HCT116 (cell line): ENCODE results near the gene ADAMTSL2. TPM values are rescaled to one million over a fixed set of nuclear protein-coding genes. Genes with fewer than 3 reads are reported as not detected.
A peak's percentile ranks its signal among the peaks of the same experiment; 100 is the strongest.

Experiments used
- ATAC-seq: fragments of 200-7000 bp; cut with Tn5 transposase; 2 replicates; pipeline ENCODE4 v1.9.1; 2020; ENCODE audit warnings: mild to moderate bottlenecking, moderate library complexity
- BruUV-seq: library from RNA; stranded (reverse); fragments of 400-500 nt; replicated peaks from 2 replicates; lab custom pipeline; 2021; lab: Mats Ljungman, UMichigan
- CTCF ChIA-PET: fragments of 300-600 bp; sonication (Branson Sonifier 250); formaldehyde crosslinking; loops from one replicate; lab custom pipeline; 2021; ENCODE audit warnings: antibody characterized with exemption; lab: Charles Lee
- POLR2A ChIA-PET: fragments of 300-600, 350-600 bp; sonication (Branson Sonifier 250); formaldehyde crosslinking; loops from one replicate; lab custom pipeline; 2021; ENCODE audit warnings: antibody characterized with exemption; lab: Charles Lee
- RAD21 ChIA-PET, 2 experiments: fragments of 300-600 bp; sonication (Branson Sonifier 250); formaldehyde crosslinking; loops; one replicate each; lab custom pipeline; 2023; ENCODE audit warnings: low total read pairs in 2 of 2; ENCODE audit not compliant: uncharacterized antibody in 2 of 2, unreplicated experiment in 2 of 2, low non-redundant PET in 1 of 2; lab: Charles Lee
- DNase-seq: peaks from one replicate; pipeline ENCODE4 v3.0.0-alpha.2; 2010; ENCODE audit warnings: low read depth, low spot score
- H2AFZ ChIP-seq: fragments of 200-600 bp; shearing (Covaris generic), sonication (generic); 2 replicates; pipeline ENCODE4 v1.6.1; 2017; ENCODE audit warnings: low read depth, mixed run types, mixed read lengths, antibody characterized with exemption, low read length; ENCODE audit not compliant: poor library complexity, severe bottlenecking
- H3K27ac ChIP-seq: 2 replicates; pipeline ENCODE4 v1.5.1; 2012; ENCODE audit warnings: low read depth, low read length
- H3K27me3 ChIP-seq: fragments of 200-600 bp; sonication (generic); 2 replicates; pipeline ENCODE4 v1.6.1; 2016; ENCODE audit warnings: mixed run types, low read length, mixed read lengths; ENCODE audit not compliant: insufficient read depth
- H3K36me3 ChIP-seq, 2 experiments: fragments of 200-500 bp in 1 of 2; fragments of 200-600 bp in 1 of 2; sonication (Bioruptor generic) in 1 of 2; sonication (generic) in 1 of 2; 2 replicates each; pipeline versions ENCODE4 v1.5.1 to v1.6.1; 2014 to 2016; ENCODE audit warnings: low read length in 2 of 2, inconsistent platforms in 1 of 2, mixed read lengths in 1 of 2, mixed run types in 1 of 2; ENCODE audit not compliant: insufficient read depth in 2 of 2, control insufficient read depth in 1 of 2
- H3K4me1 ChIP-seq, 2 experiments: fragments of 200-600 bp in 1 of 2; sonication (generic) in 1 of 2; 2 replicates each; pipeline versions ENCODE4 v1.5.1 to v1.6.1; 2012 to 2017; ENCODE audit warnings: low read length in 2 of 2, inconsistent platforms in 1 of 2, mild to moderate bottlenecking in 1 of 2, mixed read lengths in 1 of 2, mixed run types in 1 of 2, moderate library complexity in 1 of 2; ENCODE audit not compliant: insufficient read depth in 2 of 2, control insufficient read depth in 1 of 2
- H3K4me2 ChIP-seq: fragments of 200-600 bp; sonication (generic); 2 replicates; pipeline ENCODE4 v1.6.1; 2017; ENCODE audit warnings: mixed run types, low read length, mixed read lengths
- H3K4me3 ChIP-seq, 2 experiments: fragments of 200-600 bp in 1 of 2; sonication (generic) in 1 of 2; replicated peaks in 1 of 2; 2 replicates each; pipeline ENCODE4 v1.5.1; 2011 to 2016; ENCODE audit warnings: low read length in 2 of 2, control low read depth in 1 of 2, low read depth in 1 of 2, mild to moderate bottlenecking in 1 of 2, mixed read lengths in 1 of 2, mixed run types in 1 of 2
- H3K79me2 ChIP-seq: fragments of 200-600 bp; sonication (generic); 2 replicates; pipeline ENCODE4 v1.6.1; 2017; ENCODE audit warnings: mild to moderate bottlenecking, mixed run types, low read length, moderate library complexity, mixed read lengths; ENCODE audit not compliant: insufficient read depth
- H3K9ac ChIP-seq: fragments of 200-600 bp; sonication (generic); 2 replicates; pipeline ENCODE4 v1.6.1; 2016; ENCODE audit warnings: low read length, mixed read lengths
- H3K9me2 ChIP-seq: fragments of 200-600 bp; sonication (generic), shearing (Covaris generic); 2 replicates; pipeline ENCODE4 v1.6.1; 2017; ENCODE audit warnings: mixed run types, mild to moderate bottlenecking, moderate library complexity; ENCODE audit not compliant: insufficient read depth
- H3K9me3 ChIP-seq, 2 experiments: fragments of 200-500 bp in 1 of 2; fragments of 200-600 bp in 1 of 2; sonication (Bioruptor generic) in 1 of 2; sonication (generic) in 1 of 2; 2 replicates each; pipeline ENCODE4 v1.6.1; 2014 to 2017; ENCODE audit warnings: low read length in 2 of 2, mixed read lengths in 2 of 2, inconsistent platforms in 1 of 2, low read depth in 1 of 2, mild to moderate bottlenecking in 1 of 2, mixed run types in 1 of 2, moderate library complexity in 1 of 2; ENCODE audit not compliant: control insufficient read depth in 1 of 2, insufficient read depth in 1 of 2
- H4K20me1 ChIP-seq: fragments of 200-600 bp; sonication (generic), shearing (Covaris generic); 2 replicates; pipeline ENCODE4 v1.6.1; 2017; ENCODE audit warnings: mixed run types, mild to moderate bottlenecking, moderate library complexity; ENCODE audit not compliant: insufficient read depth
- CBX3 ChIP-seq: IDR thresholded peaks from 2 replicates; pipeline ENCODE4 v1.6.1; 2012; ENCODE audit warnings: low read depth
- CEBPB ChIP-seq: IDR thresholded peaks from 2 replicates; pipeline ENCODE4 v1.6.1; 2012; ENCODE audit warnings: low read depth
- EGR1 ChIP-seq: IDR thresholded peaks from 2 replicates; pipeline ENCODE4 v1.6.1; 2012; ENCODE audit warnings: low read depth
- ELF1 ChIP-seq: IDR thresholded peaks from 2 replicates; pipeline ENCODE4 v1.6.1; 2012; ENCODE audit warnings: low read depth, borderline replicate concordance
- FOSL1 ChIP-seq: IDR thresholded peaks from 2 replicates; pipeline ENCODE4 v1.6.1; 2012; ENCODE audit warnings: low read depth
- POLR2AphosphoS5 ChIP-seq: IDR thresholded peaks from 2 replicates; pipeline ENCODE4 v1.6.1; 2011; ENCODE audit warnings: mild to moderate bottlenecking, low read depth, low read length, moderate library complexity
- RAD21 ChIP-seq: IDR thresholded peaks from 2 replicates; pipeline ENCODE4 v1.6.1; 2012; ENCODE audit warnings: low read depth, mild to moderate bottlenecking
- SP1 ChIP-seq: IDR thresholded peaks from 2 replicates; pipeline ENCODE4 v1.6.1; 2012; ENCODE audit warnings: low read depth
- SRF ChIP-seq: IDR thresholded peaks from 2 replicates; pipeline ENCODE4 v1.6.1; 2012; ENCODE audit warnings: low read depth
- TCF7L2 ChIP-seq: IDR thresholded peaks from 2 replicates; pipeline ENCODE4 v1.7.0; 2011; ENCODE audit warnings: borderline replicate concordance, inconsistent platforms; ENCODE audit not compliant: insufficient read depth, insufficient read length; ENCODE audit errors: extremely low read depth
- YY1 ChIP-seq: IDR thresholded peaks from 2 replicates; pipeline ENCODE4 v1.6.1; 2011; ENCODE audit warnings: low read length, low read depth, moderate library complexity, mild to moderate bottlenecking; ENCODE audit not compliant: insufficient replicate concordance; ENCODE audit errors: extremely low read depth
- ZFX ChIP-seq: fragments of 450-650 bp; IDR thresholded peaks from 2 replicates; pipeline ENCODE4 v1.6.1; 2017
- ZNF274 ChIP-seq: fragments of 200-500 bp; sonication (Bioruptor generic); IDR thresholded peaks from 2 replicates; pipeline ENCODE4 v1.6.1; 2014; ENCODE audit warnings: mild to moderate bottlenecking, low read depth, low read length, inconsistent platforms
- intact Hi-C: fragments of 100-400 bp; cut with micrococcal nuclease; formaldehyde crosslinking; loops from 2 replicates; pipeline ENCODE4 v1.10.0; 2022
- total RNA-seq: library from RNA; stranded (reverse); gene quantifications from one replicate; pipeline ENCODE4 v1.2.1, GENCODE V29; 2021; ENCODE audit not compliant: unreplicated experiment
- TF ChIP-seq, protein P1 (sequence below): IDR thresholded peaks from 2 replicates; pipeline ENCODE4 v1.6.1; 2012
- TF ChIP-seq, protein P2 (sequence below): IDR thresholded peaks from 2 replicates; pipeline ENCODE4 v1.6.1; 2012; ENCODE audit warnings: low read depth

The ADAMTSL2 gene
- total RNA-seq, 1 experiment from 2014 or later, result not detected

DNA sequence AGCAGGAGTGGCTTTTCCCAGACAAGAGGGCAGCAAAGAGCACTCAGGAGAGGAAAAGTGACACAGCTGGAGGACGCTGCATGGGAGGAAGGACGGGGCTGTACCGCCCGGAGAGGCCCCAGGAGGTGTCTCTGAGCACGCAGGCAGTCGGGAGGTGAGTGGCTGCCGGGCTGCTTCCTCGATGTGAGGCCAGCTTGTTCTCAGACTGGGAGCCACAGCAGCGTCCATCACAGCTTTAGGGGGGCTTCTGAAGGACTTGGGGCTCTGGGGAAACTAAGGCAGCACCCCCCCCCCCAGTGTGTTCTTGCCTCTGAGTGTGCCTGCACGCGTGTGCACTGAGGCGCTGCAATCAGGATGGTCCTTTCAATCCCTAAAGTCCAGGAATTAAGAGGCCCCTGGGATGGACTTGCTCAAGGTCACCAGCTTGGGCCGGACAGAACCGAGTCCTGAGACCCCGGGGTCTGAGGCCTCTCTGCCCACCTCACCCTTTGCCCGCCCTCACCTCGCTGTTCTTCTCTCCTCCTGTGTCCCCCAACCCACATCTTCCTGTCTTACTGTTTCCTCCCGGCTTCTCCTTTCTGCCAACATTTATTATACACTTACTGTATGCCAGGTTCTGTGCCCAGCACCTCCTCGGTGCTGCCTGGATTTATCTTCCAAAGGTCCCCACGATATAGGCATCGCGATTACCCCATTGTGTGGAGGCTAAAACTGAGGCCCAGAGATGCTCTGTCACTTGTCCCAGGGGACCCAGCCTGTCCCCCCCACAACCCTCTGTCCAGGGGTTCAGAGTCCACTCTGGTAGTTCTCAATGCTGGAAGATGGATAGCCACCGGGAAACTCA lies 41.7 kb downstream of the ADAMTSL2 start:
- H2AFZ ChIP-seq, result no peak overlapping the region
- H3K36me3 ChIP-seq, result no peaks in the 10 kb centered on the region
- H3K4me2 ChIP-seq, result no peak overlapping the region
- BruUV-seq, result no TSS peak
- H3K27me3 ChIP-seq, result no peaks in the 10 kb centered on the region
- H3K9me2 ChIP-seq, result no peaks in the 10 kb centered on the region
- intact Hi-C loops, result no loop called here
- DNase-seq, result no peak
- H4K20me1 ChIP-seq, result no peaks in the 10 kb centered on the region
- H3K9ac ChIP-seq, result no peak overlapping the region
- H3K79me2 ChIP-seq, result no peaks in the 10 kb centered on the region
- ATAC-seq, result 0 out of 2 replicates have a peak, but pooled peaks have one; percentile 39
- no peaks in the 10 kb centered on the region for H3K9me3 ChIP-seq
- ChIA-PET RAD21 (no interaction called here), CTCF (no interaction called here), POLR2A (no interaction called here)
- H3K4me3 ChIP-seq, result no peak overlapping the region
- no peak overlapping the region for H3K27ac ChIP-seq
- TF ChIP-seq POLR2AphosphoS5 (no peak), YY1 (no peak), ELF1 (no peak), CBX3 (no peak)
- TF ChIP-seq, protein P1, sequence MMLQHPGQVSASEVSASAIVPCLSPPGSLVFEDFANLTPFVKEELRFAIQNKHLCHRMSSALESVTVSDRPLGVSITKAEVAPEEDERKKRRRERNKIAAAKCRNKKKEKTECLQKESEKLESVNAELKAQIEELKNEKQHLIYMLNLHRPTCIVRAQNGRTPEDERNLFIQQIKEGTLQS, result no peak
- no peaks in the 10 kb centered on the region for H3K4me1 ChIP-seq

DNA sequence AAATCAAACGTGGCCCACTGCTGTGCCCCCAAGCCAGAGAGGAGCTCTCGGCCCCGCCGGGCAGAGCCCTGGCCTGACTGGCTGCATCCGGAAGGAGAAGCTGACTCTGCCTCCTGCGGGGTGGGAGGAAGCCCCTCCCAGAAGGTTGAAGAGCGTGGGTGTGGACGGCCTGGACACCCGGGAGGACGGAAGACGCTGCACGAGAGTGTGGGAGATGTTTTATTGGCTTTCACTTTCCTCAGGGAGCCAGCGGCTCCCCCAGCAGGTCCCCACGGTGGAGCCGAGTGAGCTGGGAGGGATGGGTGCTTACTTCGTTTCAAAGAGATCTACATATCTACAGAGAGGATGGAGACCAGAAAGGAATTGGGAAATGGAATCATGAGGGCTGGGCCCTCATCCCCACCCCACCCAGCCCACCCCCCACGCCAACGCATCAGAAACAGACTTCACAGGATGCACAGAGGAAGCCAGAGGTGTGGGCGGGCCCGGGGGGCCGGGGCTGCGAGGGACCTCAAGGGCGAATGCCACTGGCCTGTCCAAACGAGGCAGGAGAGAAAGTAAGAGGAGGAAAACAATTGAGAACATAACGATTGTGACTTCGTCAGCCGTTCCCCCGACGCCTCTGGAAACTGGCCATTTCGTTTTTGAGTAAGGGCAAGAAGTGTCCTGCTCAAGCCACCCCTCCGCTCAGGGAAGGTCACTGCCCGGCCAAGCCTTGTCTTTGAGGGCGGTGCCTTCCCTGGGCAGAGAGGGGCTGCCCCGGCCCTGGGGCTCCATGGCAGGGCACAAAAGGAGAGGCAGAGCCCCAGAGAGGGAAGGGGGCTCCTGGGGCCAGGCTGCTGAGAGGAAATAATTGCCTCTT lies 42.6 kb downstream of the ADAMTSL2 start:
- no peaks in the 10 kb centered on the region for H3K4me1 ChIP-seq
- no TSS peak for BruUV-seq
- DNase-seq (no peak), ATAC-seq (no peak)
- H3K4me3 ChIP-seq, result no peak overlapping the region
- no peak overlapping the region for H3K9ac ChIP-seq
- RAD21 ChIA-PET, result no interaction called here
- intact Hi-C loops, result no loop called here
- CTCF ChIA-PET, result no interaction called here
- no peaks in the 10 kb centered on the region for H3K36me3 ChIP-seq
- H3K9me2 ChIP-seq, result no peaks in the 10 kb centered on the region
- H3K79me2 ChIP-seq, result no peaks in the 10 kb centered on the region
- no peak overlapping the region for H2AFZ ChIP-seq
- H3K27me3 ChIP-seq, result no peaks in the 10 kb centered on the region
- H4K20me1 ChIP-seq, result no peaks in the 10 kb centered on the region
- no peaks in the 10 kb centered on the region for H3K9me3 ChIP-seq
- no peak overlapping the region for H3K4me2 ChIP-seq
- H3K27ac ChIP-seq, result no peak overlapping the region
- POLR2A ChIA-PET, result no interaction called here
- no peak for TF ChIP-seq ZFX
- no peak for TF ChIP-seq POLR2AphosphoS5
- no peak for TF ChIP-seq CEBPB
- no peak for TF ChIP-seq SP1
- TF ChIP-seq, protein P1, result no peak
- TF ChIP-seq SRF, result no peak
- TF ChIP-seq, protein P2, sequence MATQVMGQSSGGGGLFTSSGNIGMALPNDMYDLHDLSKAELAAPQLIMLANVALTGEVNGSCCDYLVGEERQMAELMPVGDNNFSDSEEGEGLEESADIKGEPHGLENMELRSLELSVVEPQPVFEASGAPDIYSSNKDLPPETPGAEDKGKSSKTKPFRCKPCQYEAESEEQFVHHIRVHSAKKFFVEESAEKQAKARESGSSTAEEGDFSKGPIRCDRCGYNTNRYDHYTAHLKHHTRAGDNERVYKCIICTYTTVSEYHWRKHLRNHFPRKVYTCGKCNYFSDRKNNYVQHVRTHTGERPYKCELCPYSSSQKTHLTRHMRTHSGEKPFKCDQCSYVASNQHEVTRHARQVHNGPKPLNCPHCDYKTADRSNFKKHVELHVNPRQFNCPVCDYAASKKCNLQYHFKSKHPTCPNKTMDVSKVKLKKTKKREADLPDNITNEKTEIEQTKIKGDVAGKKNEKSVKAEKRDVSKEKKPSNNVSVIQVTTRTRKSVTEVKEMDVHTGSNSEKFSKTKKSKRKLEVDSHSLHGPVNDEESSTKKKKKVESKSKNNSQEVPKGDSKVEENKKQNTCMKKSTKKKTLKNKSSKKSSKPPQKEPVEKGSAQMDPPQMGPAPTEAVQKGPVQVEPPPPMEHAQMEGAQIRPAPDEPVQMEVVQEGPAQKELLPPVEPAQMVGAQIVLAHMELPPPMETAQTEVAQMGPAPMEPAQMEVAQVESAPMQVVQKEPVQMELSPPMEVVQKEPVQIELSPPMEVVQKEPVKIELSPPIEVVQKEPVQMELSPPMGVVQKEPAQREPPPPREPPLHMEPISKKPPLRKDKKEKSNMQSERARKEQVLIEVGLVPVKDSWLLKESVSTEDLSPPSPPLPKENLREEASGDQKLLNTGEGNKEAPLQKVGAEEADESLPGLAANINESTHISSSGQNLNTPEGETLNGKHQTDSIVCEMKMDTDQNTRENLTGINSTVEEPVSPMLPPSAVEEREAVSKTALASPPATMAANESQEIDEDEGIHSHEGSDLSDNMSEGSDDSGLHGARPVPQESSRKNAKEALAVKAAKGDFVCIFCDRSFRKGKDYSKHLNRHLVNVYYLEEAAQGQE, result no peak
- TF ChIP-seq ELF1, result no peak
- no peak for TF ChIP-seq TCF7L2
- TF ChIP-seq ZNF274, result no peak
- TF ChIP-seq EGR1, result no peak
- TF ChIP-seq RAD21, result no peak
- TF ChIP-seq FOSL1, result no peak
